Stimulated activated naive CD8-positive, alpha-beta T cell treated with anti-CD3 and anti-CD28 coated beads, Interleukin-15, Interleukin-2, amounts not matched to agents 100 ng/mL and 50 ng/mL, for 24 hours (primary cell): ENCODE results near the gene GRID2.
"Not testable (repeated sequence)": the region's sequence is repeated elsewhere in the genome, so short reads cannot be mapped to it uniquely, and the experiment has no call there.

ENCODE experiments used
- H3K27ac Mint-ChIP-seq: one replicate; pipeline ENCODE4 v1.8.0; 2021; ENCODE audit warnings: mild to moderate bottlenecking, mixed read lengths
- H3K27me3 Mint-ChIP-seq: one replicate; pipeline ENCODE4 v1.8.0; 2021; ENCODE audit warnings: mixed read lengths
- H3K36me3 Mint-ChIP-seq: one replicate; pipeline ENCODE4 v1.8.0; 2021; ENCODE audit warnings: low read depth, mixed read lengths
- H3K4me1 Mint-ChIP-seq: one replicate; pipeline ENCODE4 v1.8.0; 2021; ENCODE audit warnings: low read depth, mixed read lengths
- H3K4me3 Mint-ChIP-seq: one replicate; pipeline ENCODE4 v1.8.0; 2021; ENCODE audit warnings: mild to moderate bottlenecking, mixed read lengths
- H3K9me3 Mint-ChIP-seq: one replicate; pipeline ENCODE4 v1.8.0; 2021; ENCODE audit warnings: mixed read lengths

Gene GRID2

DNA sequence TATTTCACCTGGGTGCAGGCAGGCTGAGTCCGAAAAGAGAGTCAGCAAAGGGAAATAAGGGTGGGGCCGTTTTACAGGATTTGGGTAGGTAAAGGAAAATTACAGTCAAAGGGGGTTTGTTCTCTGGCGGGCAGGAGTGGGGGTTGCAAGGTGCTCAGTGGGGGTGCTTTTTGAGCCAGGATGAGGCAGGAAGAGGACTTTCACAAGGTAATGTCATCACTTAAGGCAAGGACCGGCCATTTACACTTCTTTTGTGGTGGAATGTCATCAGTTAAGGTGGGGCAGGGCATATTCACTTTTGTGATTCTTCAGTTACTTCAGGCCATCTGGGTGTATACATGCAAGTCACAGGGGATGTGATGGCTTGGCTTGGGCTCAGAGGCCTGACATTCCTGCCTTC, 32.2 kb upstream of the GRID2 start:
- H3K27ac Mint-ChIP-seq, H3K9me3 Mint-ChIP-seq, H3K36me3 Mint-ChIP-seq, H3K4me1 Mint-ChIP-seq, H3K4me3 Mint-ChIP-seq, H3K27me3 Mint-ChIP-seq: not testable (repeated sequence)

DNA sequence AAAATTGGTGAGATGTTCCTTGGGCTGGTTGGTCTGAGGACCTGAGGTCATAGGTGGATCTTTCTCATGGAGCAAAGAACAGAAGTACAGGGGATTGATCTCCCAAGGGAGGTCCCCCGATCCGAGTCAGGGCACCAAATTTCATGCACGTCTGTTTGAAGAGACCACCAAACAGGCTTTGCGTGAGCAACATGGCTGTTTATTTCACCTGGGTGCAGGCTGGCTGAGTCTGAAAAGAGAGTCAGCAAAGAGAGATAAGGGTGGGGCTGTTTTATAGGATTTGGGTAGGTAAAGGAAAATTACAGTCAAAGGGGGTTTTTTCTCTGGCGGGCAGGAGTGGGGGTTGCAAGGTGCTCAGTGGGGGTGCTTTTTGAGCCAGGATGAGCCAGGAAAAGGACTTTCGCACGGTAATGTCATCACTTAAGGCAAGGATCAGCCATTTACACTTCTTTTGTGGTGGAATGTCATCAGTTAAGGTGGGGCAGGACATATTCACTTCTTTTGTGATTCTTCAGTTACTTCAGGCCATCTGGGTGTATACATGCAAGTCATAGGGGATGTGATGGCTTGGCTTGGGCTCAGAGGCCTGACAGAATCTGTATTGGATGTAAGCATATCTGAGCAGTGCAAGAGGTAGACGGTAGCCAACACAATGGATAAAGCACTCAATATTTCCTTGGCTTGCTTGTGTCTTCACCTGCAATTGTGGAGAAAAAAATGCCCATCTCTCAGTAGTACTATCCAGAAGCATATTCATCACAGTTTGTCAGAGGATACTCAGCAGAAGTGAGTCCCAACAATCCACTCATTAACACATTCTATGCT, 26.5 kb upstream of the GRID2 start:
- not testable (repeated sequence) for H3K27me3 Mint-ChIP-seq, H3K4me1 Mint-ChIP-seq, H3K9me3 Mint-ChIP-seq, H3K27ac Mint-ChIP-seq, H3K36me3 Mint-ChIP-seq, H3K4me3 Mint-ChIP-seq

DNA sequence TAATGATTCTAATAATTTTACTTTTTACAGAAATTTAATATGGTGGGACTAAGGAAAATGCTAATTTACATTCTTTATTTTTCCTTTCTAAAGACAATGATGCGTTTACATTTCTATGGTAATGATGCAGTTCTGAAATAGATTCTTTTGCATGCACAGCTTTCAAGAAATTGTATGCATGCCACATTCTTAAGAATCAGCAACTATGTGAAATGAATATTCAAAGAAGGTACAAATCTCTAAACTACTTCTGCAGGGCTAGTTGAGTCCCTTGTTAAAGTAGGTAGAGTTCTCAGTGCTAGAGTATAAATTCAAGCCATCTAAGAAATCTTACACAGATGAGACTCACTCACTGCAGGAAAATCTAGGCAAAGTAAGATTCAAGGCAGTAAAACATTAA, 24.5 kb upstream of the GRID2 start:
- Mint-ChIP-seq H3K9me3 (no peaks in the 10 kb centered on the region), H3K4me1 (no peaks in the 10 kb centered on the region), H3K27me3 (no peaks in the 10 kb centered on the region), H3K36me3 (no peaks in the 10 kb centered on the region), H3K4me3 (no peak overlapping the region), H3K27ac (no peak overlapping the region)

DNA sequence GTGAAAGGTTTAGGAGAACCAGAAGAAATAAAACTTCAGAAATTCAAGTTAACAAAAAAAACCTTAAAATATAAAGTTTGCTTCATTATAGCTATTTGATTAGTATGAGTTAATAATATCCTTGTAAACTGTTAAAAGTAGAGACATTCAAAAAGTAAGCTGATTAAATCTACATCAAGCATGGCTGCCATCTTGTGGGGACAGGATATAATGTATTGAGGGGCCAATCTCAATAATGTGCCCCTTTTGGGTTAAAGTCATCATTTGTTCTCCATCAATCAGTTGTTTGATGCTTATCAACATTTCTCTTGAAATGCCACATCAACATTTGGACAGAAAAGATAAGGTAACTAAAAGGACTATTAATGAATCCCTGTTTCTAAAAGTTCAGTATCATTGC, 4.6 kb upstream of the GRID2 start:
- Mint-ChIP-seq H3K36me3 (no peaks in the 10 kb centered on the region), H3K4me3 (no peak overlapping the region), H3K9me3 (no peaks in the 10 kb centered on the region), H3K4me1 (no peaks in the 10 kb centered on the region), H3K27me3 (peaks cover 16% of the 10 kb centered on the region), H3K27ac (no peak overlapping the region)

DNA sequence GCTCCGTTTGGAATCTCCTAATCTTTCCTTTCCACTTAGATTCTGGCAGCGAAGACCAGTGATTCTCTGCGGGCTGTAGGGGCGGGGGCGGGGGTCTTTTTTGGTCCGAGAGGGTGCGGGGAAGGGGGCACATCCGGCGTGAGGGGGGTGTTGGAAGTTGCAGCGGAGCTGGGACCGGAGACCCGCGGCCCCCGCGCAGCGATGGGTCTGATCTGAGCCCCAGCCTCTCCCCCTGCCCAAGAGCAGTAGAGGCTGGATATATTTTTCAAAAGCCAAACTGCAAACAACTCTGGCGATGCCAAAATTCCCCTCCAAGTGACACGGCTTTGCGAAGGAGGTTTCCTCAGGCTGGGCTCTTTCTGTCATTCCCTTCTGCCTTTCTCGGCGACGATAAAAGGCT, 355 bp downstream of the GRID2 start:
- Mint-ChIP-seq H3K27ac (no peak overlapping the region), H3K4me1 (peaks cover 5% of the 10 kb centered on the region), H3K36me3 (no peaks in the 10 kb centered on the region), H3K4me3 (no peak overlapping the region), H3K27me3 (peaks cover 49% of the 10 kb centered on the region), H3K9me3 (no peaks in the 10 kb centered on the region)

DNA sequence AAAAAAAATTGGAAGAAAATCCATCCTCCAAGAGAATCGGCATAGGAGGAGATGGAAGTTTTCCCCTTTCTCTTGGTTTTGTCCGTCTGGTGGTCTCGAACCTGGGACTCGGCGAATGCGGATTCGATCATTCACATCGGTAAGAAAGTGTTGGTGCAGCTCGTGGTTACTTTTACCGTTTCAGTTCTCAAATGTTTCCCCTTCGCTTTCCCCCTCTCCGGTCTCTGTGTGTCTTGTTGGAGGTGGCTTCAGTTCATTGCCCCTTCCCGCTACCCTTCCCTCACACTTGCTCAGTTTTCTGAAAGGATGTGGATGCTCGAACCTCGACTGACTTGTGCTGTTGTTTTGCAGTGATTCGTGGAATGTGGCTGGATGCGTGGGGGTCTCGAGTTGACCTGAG, 840 bp downstream of the GRID2 start:
- H3K4me3 Mint-ChIP-seq: no peak overlapping the region
- no peaks in the 10 kb centered on the region for H3K9me3 Mint-ChIP-seq
- peaks cover 5% of the 10 kb centered on the region for H3K4me1 Mint-ChIP-seq
- no peaks in the 10 kb centered on the region for H3K36me3 Mint-ChIP-seq
- peaks cover 49% of the 10 kb centered on the region for H3K27me3 Mint-ChIP-seq
- H3K27ac Mint-ChIP-seq: no peak overlapping the region

DNA sequence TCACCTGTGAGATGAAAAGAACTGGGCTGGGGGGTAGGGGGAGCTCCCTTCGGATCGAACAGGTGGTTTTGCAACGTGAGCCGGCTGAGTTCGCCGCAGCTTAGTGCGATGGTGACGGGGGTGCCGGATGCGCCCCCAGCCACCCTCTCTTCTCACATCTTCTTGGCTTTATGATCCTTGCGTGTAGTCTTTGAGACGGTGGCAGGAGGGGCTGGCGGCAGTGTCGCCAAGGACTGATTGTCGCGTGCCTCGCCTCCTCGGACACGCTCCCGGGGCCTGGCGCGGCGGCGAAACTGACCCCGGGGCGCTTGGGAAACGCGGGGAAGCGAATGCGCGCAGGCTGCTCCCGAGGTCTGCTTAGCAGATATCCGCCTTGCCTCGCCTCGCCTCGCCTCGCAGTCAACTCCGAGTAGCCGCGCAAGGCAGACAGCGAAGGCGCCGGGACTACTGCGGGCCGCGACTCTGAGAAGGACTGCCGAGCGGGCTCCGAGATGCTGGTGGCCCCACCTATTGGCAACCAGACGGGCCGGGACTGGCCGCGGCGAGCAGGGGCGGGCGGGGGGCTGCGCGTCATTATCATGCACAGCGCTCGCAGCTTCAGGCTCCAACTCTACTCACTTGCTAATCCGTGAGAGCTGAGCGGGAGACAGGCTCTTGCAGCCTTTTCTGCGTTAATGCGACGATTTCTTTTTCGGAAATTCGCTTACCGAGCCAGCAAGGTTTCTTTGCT, 1.5 kb downstream of the GRID2 start:
- H3K27ac Mint-ChIP-seq: no peak overlapping the region
- H3K36me3 Mint-ChIP-seq: no peaks in the 10 kb centered on the region
- H3K27me3 Mint-ChIP-seq: peaks cover 49% of the 10 kb centered on the region
- H3K4me3 Mint-ChIP-seq: no peak overlapping the region
- no peaks in the 10 kb centered on the region for H3K9me3 Mint-ChIP-seq
- H3K4me1 Mint-ChIP-seq: peaks cover 5% of the 10 kb centered on the region

DNA sequence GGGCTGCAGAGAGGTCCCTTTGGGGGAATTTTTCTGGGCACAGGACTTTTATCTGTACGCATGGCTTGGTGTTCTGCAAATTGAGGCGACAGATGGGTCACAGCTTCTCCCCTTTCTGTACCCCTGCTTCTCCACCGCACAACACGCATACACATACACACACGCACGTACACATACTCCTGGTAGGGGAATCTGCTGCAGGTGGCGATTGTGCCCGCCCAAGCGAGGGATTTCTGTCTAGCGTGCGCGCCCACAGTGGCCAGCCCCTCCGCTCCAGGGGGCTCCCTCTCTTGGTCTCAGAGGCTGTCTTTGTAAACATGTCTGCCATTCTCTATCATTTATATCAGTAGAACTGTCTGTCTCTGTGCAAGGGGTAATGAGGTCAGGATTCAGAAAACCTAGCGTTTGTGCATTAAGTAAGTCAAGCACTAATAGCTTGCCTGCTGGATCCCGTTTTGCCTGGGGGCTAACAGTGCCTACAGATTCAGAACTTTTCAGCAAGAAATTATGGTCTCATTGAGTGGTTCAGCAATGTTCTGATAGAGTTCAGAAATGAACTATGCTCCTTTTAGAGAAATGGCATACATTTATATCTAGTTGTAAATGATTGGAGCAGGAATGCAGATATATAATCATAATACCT, 2.2 kb downstream of the GRID2 start:
- Mint-ChIP-seq H3K36me3 (no peaks in the 10 kb centered on the region), H3K27me3 (peaks cover 49% of the 10 kb centered on the region), H3K9me3 (no peaks in the 10 kb centered on the region), H3K4me1 (peaks cover 5% of the 10 kb centered on the region), H3K4me3 (no peak overlapping the region), H3K27ac (no peak overlapping the region)

DNA sequence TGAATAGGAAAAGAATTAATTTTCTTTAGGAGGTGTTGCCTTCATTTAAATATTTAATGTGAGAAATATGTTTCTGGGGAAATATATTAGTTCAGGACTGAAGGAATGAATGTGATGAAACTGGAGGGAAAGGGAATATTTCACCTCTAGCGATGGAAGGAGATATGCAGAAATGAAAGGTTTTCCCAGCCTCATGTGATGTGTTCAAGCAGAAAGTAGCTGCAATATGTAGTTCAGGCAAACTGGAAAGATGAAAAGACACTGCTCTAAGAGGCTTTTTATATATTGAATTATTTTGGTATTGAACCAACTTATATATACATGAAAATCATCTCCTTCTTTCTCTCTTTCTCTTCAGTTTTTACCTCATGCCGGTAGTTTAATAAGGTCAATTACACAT, 3.4 kb downstream of the GRID2 start:
- no peak overlapping the region for H3K27ac Mint-ChIP-seq
- H3K36me3 Mint-ChIP-seq: no peaks in the 10 kb centered on the region
- peaks cover 47% of the 10 kb centered on the region for H3K27me3 Mint-ChIP-seq
- peaks cover 5% of the 10 kb centered on the region for H3K4me1 Mint-ChIP-seq
- H3K4me3 Mint-ChIP-seq: no peak overlapping the region
- H3K9me3 Mint-ChIP-seq: peaks cover 1% of the 10 kb centered on the region

DNA sequence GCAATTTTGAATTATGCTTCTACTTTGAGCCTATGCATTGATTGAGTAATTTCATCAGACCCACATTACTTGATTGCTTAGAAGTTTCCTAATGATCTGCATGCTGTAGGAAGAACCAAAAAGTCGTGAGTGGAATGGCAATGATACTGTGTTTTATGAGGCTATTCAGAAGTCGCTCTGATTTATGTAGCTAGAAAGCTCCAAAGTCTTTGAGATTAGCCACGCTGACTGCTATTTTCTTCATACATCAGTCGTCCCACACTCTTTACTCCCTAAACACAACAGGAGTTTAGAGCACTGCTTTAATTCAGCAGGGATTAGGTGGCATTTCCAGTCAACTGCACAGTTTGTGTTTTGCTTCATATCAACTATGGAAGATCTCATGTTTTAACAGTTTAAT, 4.1 kb downstream of the GRID2 start:
- Mint-ChIP-seq H3K36me3 (no peaks in the 10 kb centered on the region), H3K4me3 (no peak overlapping the region), H3K27ac (no peak overlapping the region), H3K4me1 (peaks cover 5% of the 10 kb centered on the region), H3K9me3 (peaks cover 5% of the 10 kb centered on the region), H3K27me3 (peaks cover 41% of the 10 kb centered on the region)

DNA sequence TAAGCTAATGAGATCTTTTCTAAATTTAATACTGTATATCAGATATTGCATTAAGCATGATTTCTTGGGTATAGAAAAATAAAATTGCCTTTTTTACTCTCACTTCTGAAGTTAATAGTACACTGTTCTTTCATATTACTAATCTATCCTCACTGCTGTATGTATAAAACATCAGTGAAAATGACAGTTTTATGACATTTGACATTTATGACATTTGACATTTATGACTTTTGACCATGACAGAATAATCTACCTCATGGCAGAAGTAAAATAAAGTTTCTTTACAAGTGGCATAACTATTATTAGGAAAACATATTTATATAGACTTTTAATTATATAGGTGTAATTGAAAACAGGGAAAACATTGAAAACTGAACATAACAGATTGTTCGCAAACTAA, 13.3 kb downstream of the GRID2 start:
- Mint-ChIP-seq H3K4me3 (no peak overlapping the region), H3K36me3 (no peaks in the 10 kb centered on the region), H3K27ac (no peak overlapping the region), H3K27me3 (no peaks in the 10 kb centered on the region), H3K9me3 (peaks cover 8% of the 10 kb centered on the region), H3K4me1 (no peaks in the 10 kb centered on the region)

DNA sequence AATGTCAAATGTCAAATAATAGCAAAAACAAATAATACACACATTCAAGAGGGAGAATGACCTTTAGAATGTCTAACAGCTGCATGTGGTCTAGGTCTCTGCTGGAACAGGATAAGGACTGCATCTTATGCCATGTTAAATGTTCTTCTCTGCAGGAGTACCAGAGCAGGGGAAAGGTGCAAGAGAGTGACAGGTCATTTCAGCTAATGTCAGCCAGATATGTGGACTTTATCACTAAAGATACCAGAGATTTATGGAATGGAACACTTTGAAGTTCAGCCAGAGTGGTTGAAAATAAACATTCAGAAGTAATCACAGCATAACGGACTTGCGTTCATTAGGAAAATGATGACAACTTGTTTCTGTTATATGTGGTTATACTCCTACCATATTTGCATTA, 24.3 kb downstream of the GRID2 start:
- Mint-ChIP-seq H3K27ac (no peak overlapping the region), H3K36me3 (no peaks in the 10 kb centered on the region), H3K4me1 (no peaks in the 10 kb centered on the region), H3K4me3 (no peak overlapping the region), H3K9me3 (no peaks in the 10 kb centered on the region), H3K27me3 (no peaks in the 10 kb centered on the region)

DNA sequence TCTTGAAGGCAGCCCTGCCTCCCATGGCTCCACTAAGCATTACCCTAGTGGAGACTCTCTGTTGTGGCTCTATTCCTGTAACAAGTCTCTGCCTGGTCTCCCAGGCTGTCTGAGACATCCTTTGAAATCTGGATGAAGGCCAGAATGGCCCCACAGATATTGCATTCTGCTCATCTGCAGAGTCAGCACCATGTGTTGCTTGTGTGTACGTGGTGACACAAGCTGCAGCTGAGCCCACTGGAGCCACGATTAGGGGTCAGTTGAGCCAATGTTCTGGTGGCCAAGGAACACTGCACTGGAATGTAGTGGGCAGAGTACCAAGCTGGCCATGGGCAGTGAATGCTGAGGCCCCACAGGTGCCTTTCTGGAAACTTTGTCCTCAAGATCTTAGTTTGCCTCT, 29.2 kb downstream of the GRID2 start:
- Mint-ChIP-seq H3K4me3 (no peak overlapping the region), H3K4me1 (no peaks in the 10 kb centered on the region), H3K27me3 (no peaks in the 10 kb centered on the region), H3K27ac (no peak overlapping the region), H3K9me3 (no peaks in the 10 kb centered on the region), H3K36me3 (no peaks in the 10 kb centered on the region)

DNA sequence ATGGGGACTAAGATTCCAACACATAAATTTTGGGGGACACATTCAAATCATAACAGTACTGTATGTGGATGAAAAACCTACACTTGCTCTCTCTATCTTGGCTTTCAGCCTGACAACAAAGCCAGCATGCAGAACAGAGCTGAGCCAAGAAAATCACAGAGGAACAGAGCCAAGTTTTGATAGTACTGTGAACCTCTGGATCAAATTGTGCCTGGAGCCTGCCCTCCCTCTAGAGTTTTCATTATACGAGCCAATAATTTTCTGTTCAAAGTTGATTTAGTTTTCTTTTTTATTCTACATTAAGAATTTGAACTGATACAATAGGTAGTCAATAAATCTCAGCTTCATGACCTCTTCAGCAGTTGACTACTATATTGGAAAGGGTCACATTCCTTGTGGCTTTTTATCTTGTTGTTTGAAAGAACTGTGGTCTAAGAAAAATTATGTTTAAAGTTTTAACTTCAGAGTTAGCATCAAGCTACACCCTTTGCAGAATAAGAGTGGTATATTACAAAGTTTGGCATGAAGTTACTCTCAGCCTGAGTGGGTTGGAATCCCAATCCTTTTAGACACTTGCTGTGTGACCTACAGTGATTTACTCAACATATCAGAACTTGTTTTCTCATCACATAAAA, 31.1 kb downstream of the GRID2 start:
- H3K36me3 Mint-ChIP-seq: no peaks in the 10 kb centered on the region
- no peak overlapping the region for H3K4me3 Mint-ChIP-seq
- no peaks in the 10 kb centered on the region for H3K27me3 Mint-ChIP-seq
- no peaks in the 10 kb centered on the region for H3K4me1 Mint-ChIP-seq
- H3K9me3 Mint-ChIP-seq: no peaks in the 10 kb centered on the region
- H3K27ac Mint-ChIP-seq: no peak overlapping the region

DNA sequence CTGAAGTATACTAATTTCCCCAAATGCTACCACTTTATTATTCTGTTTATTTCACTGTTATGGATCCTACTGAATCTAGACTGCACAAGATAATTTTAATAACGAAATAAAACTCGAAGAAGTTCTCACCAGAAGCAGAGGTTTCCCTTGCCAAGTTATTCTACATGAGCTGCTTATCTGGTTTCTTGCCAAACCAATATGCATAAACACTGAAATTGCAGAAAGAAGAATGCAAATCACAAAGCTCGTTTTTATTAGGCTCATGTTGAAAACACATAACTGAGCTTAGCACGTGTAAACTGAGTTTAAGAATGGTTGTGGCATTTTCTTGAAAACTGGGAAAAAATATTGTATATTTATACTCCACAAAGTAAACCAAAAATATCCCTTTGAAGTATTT, 35.9 kb downstream of the GRID2 start:
- Mint-ChIP-seq H3K9me3 (peaks cover 3% of the 10 kb centered on the region), H3K27me3 (no peaks in the 10 kb centered on the region), H3K27ac (no peak overlapping the region), H3K36me3 (no peaks in the 10 kb centered on the region), H3K4me1 (no peaks in the 10 kb centered on the region), H3K4me3 (no peak overlapping the region)
